Stimulated activated effector memory CD8-positive, alpha-beta T cell treated with anti-CD3 and anti-CD28 coated beads, Interleukin-12 subunit alpha, Interleukin-12 subunit beta, amount 100 ng/mL, for 72 hours (primary cell): ENCODE measurements around the gene C3orf49.
A peak's percentile ranks its signal among the peaks of the same experiment; 100 is the strongest.

Experiments used
- ATAC-seq: fragments of 150-1000 bp; cut with Tn5 transposase; 2 replicates; pipeline ENCODE4 v1.10.0; 2021
- DNase-seq, 2 donors: peaks; one replicate each; pipeline ENCODE4 v3.0.0; 2021 to 2022; ENCODE audit warnings: low spot score in 2 of 2
- H3K27ac Mint-ChIP-seq: one replicate; pipeline ENCODE4 v1.8.0; 2022; ENCODE audit warnings: mild to moderate bottlenecking, mixed read lengths
- H3K36me3 Mint-ChIP-seq: one replicate; pipeline ENCODE4 v1.8.0; 2022; ENCODE audit warnings: mild to moderate bottlenecking, mixed read lengths
- H3K4me1 Mint-ChIP-seq: one replicate; pipeline ENCODE4 v1.8.0; 2022; ENCODE audit warnings: mixed read lengths
- H3K4me3 Mint-ChIP-seq: one replicate; pipeline ENCODE4 v1.8.0; 2022; ENCODE audit warnings: mild to moderate bottlenecking, mixed read lengths
- H3K9me3 Mint-ChIP-seq: one replicate; pipeline ENCODE4 v1.8.0; 2022; ENCODE audit warnings: mixed read lengths

C3orf49 gene

GRCh38 chr3:63892773-63893352 lies 73.8 kb downstream of the C3orf49 start:
- Mint-ChIP-seq H3K4me1 (peaks cover 42% of the 10 kb centered on the region), H3K4me3 (no peak overlapping the region), H3K27ac (no peak overlapping the region), H3K36me3 (no peaks in the 10 kb centered on the region), H3K9me3 (no peaks in the 10 kb centered on the region)
- DNase-seq (no peak), ATAC-seq (no peak)

GRCh38 chr3:63895422-63896189 lies 76.5 kb downstream of the C3orf49 start:
- peaks cover 51% of the 10 kb centered on the region for H3K4me1 Mint-ChIP-seq
- peaks cover 26% of the 10 kb centered on the region for H3K36me3 Mint-ChIP-seq
- DNase-seq: no peak
- ATAC-seq: peak; percentile 94
- no peaks in the 10 kb centered on the region for H3K9me3 Mint-ChIP-seq
- peak overlapping the region; percentile 94 for H3K27ac Mint-ChIP-seq
- peak overlapping the region; percentile 59 for H3K4me3 Mint-ChIP-seq

- peaks cover 28% of the 10 kb centered on the region for H3K36me3 Mint-ChIP-seq
- peak overlapping the region; percentile 94 for H3K27ac Mint-ChIP-seq
- no peaks in the 10 kb centered on the region for H3K9me3 Mint-ChIP-seq
- H3K4me3 Mint-ChIP-seq: peak overlapping the region; percentile 59
- peaks cover 53% of the 10 kb centered on the region for H3K4me1 Mint-ChIP-seq
- no peak for ATAC-seq
- DNase-seq: no peak
Observed at GRCh38 chr3:63896332-63897030, 77.4 kb downstream of the C3orf49 start.
